ENCODE measurements around the gene KATNIP. TPM values are rescaled to one million over a fixed set of nuclear protein-coding genes. Genes with fewer than 3 reads are reported as not detected.

KATNIP gene
- polyA plus RNA-seq, 1 donor from 2014 or later: 7.1 TPM

- Mint-ChIP-seq H3K4me1 (no peaks in the 10 kb centered on the region), H3K27me3 (no peaks in the 10 kb centered on the region), H3K27ac (no peak overlapping the region), H3K36me3 (peaks cover 14% of the 10 kb centered on the region), H3K4me3 (no peak overlapping the region), H3K9me3 (no peaks in the 10 kb centered on the region)
Observed at GRCh38 chr16:27526180-27526579, 23.8 kb upstream of the KATNIP start.

GRCh38 chr16:27528294-27528693 lies 21.6 kb upstream of the KATNIP start:
- H3K4me3 Mint-ChIP-seq: no peak overlapping the region
- H3K9me3 Mint-ChIP-seq: no peaks in the 10 kb centered on the region
- H3K27ac Mint-ChIP-seq: no peak overlapping the region
- no peaks in the 10 kb centered on the region for H3K4me1 Mint-ChIP-seq
- H3K36me3 Mint-ChIP-seq: peaks cover 19% of the 10 kb centered on the region
- H3K27me3 Mint-ChIP-seq: no peaks in the 10 kb centered on the region

DNA sequence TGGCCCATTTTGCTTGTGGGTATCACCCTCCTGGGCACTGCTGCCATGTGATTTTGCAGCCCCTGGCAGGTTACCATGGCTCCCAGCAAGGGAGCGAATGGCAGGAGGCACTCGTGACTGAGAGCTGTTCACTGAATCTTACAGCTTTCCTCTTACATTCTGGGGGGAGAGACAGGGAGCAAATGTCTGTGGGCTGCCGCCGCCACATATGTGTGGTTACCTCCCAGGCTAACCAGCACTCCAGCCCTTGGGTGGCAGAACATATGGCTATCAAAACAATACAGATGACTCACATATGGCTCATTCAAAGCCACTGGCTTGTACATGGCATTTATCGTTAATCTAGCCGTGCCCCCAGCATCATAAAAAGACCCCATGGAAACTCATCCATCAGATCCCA lies 20.0 kb upstream of the KATNIP start:
- H3K9me3 Mint-ChIP-seq: no peaks in the 10 kb centered on the region
- H3K4me3 Mint-ChIP-seq: no peak overlapping the region
- H3K27me3 Mint-ChIP-seq: no peaks in the 10 kb centered on the region
- H3K27ac Mint-ChIP-seq: no peak overlapping the region
- no peaks in the 10 kb centered on the region for H3K4me1 Mint-ChIP-seq
- H3K36me3 Mint-ChIP-seq: peaks cover 19% of the 10 kb centered on the region

DNA sequence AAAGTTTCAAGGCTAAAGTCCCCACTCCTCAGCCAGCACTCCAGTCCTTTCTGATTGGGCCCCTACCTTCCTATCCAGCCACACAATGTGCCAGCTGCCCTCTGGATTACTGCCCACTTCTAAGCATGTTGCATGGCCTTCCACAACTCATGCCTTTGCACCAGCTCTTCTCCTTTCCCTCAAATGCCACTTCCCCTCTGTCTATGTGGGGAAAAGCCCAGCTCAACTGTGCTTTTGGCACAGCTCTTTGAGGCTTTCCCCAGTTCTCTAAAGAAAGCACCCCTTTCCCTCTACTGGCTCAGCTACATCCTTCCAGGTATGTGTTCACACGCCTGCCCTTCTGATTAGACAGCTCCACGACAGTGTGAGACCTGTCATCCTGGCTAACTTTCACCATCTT lies 18.8 kb upstream of the KATNIP start:
- Mint-ChIP-seq H3K4me3 (no peak overlapping the region), H3K36me3 (peaks cover 16% of the 10 kb centered on the region), H3K27ac (no peak overlapping the region), H3K9me3 (no peaks in the 10 kb centered on the region), H3K4me1 (no peaks in the 10 kb centered on the region), H3K27me3 (no peaks in the 10 kb centered on the region)

GRCh38 chr16:27531826-27532800 lies 17.8 kb upstream of the KATNIP start:
- H3K4me3 Mint-ChIP-seq: no peak overlapping the region

DNA sequence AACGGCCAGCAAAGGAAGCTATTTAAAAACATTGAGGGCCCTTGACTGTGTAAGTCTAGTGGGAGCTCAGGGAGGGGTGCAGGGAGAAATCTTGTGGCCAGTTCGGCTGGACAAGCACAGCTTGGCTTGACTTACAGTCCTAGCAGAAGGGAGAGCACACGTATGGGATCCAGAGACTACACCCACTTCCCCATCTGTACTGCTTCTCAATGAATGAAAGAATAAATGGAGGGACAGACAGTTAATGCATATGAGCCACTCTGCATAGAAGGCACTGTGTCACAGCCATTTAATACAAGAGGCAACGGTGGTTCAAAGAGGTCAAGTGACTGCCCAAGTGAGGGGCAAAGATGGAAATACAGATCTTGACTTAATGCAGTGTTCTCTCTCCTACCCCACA lies 15.7 kb upstream of the KATNIP start:
- Mint-ChIP-seq H3K4me1 (no peaks in the 10 kb centered on the region), H3K27ac (peak overlapping the region in 1 of 3 donors; percentile 18), H3K9me3 (no peaks in the 10 kb centered on the region), H3K27me3 (no peaks in the 10 kb centered on the region), H3K4me3 (no peak overlapping the region), H3K36me3 (peaks cover 21% of the 10 kb centered on the region)

More at GRCh38 chr16:27531826-27532800, 17.8 kb upstream of the KATNIP start:
- no peak overlapping the region for H3K27ac Mint-ChIP-seq
- no peaks in the 10 kb centered on the region for H3K27me3 Mint-ChIP-seq
- peaks cover 16% of the 10 kb centered on the region for H3K36me3 Mint-ChIP-seq
- H3K4me1 Mint-ChIP-seq: no peaks in the 10 kb centered on the region
- no peaks in the 10 kb centered on the region for H3K9me3 Mint-ChIP-seq

- Mint-ChIP-seq H3K36me3 (peaks cover 18% of the 10 kb centered on the region), H3K4me1 (peaks cover 0 to 1% (median 0%) of the 10 kb centered on the region in 3 donors), H3K4me3 (no peak overlapping the region), H3K9me3 (peaks cover 0 to 5% (median 4%) of the 10 kb centered on the region in 3 donors), H3K27ac (no peak overlapping the region), H3K27me3 (no peaks in the 10 kb centered on the region)
Observed at GRCh38 chr16:27538528-27538927, 11.4 kb upstream of the KATNIP start.

- H3K9me3 Mint-ChIP-seq: peaks cover 0 to 5% (median 4%) of the 10 kb centered on the region in 3 donors
- H3K27ac Mint-ChIP-seq: no peak overlapping the region
- H3K36me3 Mint-ChIP-seq: peaks cover 18% of the 10 kb centered on the region
- no peaks in the 10 kb centered on the region for H3K27me3 Mint-ChIP-seq
- H3K4me3 Mint-ChIP-seq: no peak overlapping the region
- H3K4me1 Mint-ChIP-seq: peaks cover 0 to 1% (median 0%) of the 10 kb centered on the region in 3 donors
Observed at GRCh38 chr16:27539120-27539519, 10.8 kb upstream of the KATNIP start.

GRCh38 chr16:27539636-27540035 lies 10.3 kb upstream of the KATNIP start:
- Mint-ChIP-seq H3K27ac (peak overlapping the region in 1 of 3 donors; percentile 78), H3K9me3 (peaks cover 0 to 5% (median 4%) of the 10 kb centered on the region in 3 donors), H3K27me3 (no peaks in the 10 kb centered on the region), H3K4me3 (no peak overlapping the region), H3K4me1 (peaks cover 0 to 1% (median 0%) of the 10 kb centered on the region in 3 donors), H3K36me3 (peaks cover 21% of the 10 kb centered on the region)

DNA sequence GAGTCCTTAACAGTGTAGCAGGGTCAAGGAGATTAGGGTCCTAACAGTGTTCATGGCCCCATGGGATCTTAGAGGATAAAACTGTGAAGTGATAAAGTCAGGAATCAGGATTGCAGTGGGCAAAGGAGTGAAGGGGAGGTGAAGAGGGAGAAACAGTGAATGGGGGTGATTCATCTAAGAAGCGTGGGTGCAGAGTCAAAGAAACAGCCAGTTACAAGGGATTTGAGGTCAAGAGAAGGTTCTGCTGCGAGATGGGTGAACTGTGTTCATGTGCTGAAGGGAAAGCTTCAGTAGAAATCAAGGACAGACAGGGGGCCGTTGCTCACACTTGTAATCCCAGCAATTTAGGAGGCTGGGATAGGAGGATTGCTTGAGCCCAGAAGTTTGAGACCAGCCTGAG lies 6.1 kb upstream of the KATNIP start:
- H3K27ac Mint-ChIP-seq: no peak overlapping the region
- peaks cover 0 to 5% (median 4%) of the 10 kb centered on the region in 3 donors for H3K9me3 Mint-ChIP-seq
- peaks cover 0 to 14% (median 11%) of the 10 kb centered on the region in 3 donors for H3K4me1 Mint-ChIP-seq
- no peak overlapping the region for H3K4me3 Mint-ChIP-seq
- peaks cover 16% of the 10 kb centered on the region for H3K36me3 Mint-ChIP-seq
- H3K27me3 Mint-ChIP-seq: no peaks in the 10 kb centered on the region

- Mint-ChIP-seq H3K27me3 (no peaks in the 10 kb centered on the region), H3K4me3 (peak overlapping the region in 1 of 4 donors; percentile 12), H3K36me3 (peaks cover 16% of the 10 kb centered on the region), H3K4me1 (peaks cover 7 to 18% (median 15%) of the 10 kb centered on the region in 3 donors), H3K9me3 (peaks cover 0 to 5% (median 4%) of the 10 kb centered on the region in 3 donors), H3K27ac (peak overlapping the region in 1 of 3 donors; percentile 7)
Observed at GRCh38 chr16:27544671-27545070, 5.3 kb upstream of the KATNIP start.

- H3K4me1 Mint-ChIP-seq: peaks cover 22 to 26% (median 24%) of the 10 kb centered on the region in 3 donors
- peaks cover 4% of the 10 kb centered on the region for H3K36me3 Mint-ChIP-seq
- H3K27me3 Mint-ChIP-seq: no peaks in the 10 kb centered on the region
- H3K4me3 Mint-ChIP-seq: no peak overlapping the region
- peak overlapping the region in 1 of 3 donors; percentile 18 for H3K27ac Mint-ChIP-seq
- H3K9me3 Mint-ChIP-seq: no peaks in the 10 kb centered on the region
Observed at GRCh38 chr16:27547134-27547533, 2.8 kb upstream of the KATNIP start.

DNA sequence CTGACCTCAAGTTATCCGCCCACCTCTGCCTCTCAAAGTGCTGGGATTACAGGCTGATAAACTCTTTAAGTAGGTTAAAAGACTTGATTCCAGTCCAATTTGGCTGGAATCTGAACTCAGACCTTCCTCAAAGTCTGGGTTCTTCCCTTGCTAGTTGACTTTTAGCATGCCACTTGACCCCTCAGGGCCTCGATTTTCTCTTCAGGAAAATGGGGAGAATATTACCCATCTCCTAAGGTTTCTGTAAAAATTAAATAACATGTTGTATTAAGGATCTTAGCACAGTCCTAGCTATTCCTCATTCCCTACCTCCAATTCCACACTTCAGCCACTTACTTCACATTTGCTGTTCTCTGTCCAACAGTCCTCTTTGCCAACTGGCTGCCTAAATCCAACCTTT lies 2.1 kb upstream of the KATNIP start:
- Mint-ChIP-seq H3K4me3 (peak overlapping the region in 2 of 4 donors; percentile 5 to 32), H3K4me1 (peaks cover 22 to 26% (median 24%) of the 10 kb centered on the region in 3 donors), H3K36me3 (peaks cover 4% of the 10 kb centered on the region), H3K27ac (no peak overlapping the region), H3K9me3 (no peaks in the 10 kb centered on the region), H3K27me3 (no peaks in the 10 kb centered on the region)

DNA sequence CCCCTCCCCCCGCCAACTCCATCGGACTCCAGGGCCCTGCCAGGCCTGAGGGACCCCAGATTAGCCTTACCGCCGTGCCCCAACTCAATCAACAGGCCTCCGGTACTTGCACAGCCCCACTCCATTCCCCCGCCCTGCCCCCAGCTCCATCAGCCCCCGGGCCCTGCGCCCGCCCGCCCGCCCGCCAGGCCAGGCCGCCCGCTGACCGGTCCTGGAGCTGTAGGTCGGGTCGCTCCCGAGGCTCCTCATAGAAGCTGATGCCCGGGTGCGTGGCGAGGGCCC lies 539 bp upstream of the KATNIP start:
- Mint-ChIP-seq H3K27me3 (no peaks in the 10 kb centered on the region), H3K4me1 (peaks cover 22 to 26% (median 24%) of the 10 kb centered on the region in 3 donors), H3K36me3 (peaks cover 4% of the 10 kb centered on the region), H3K4me3 (peak overlapping the region; percentile 93 to 100 (median 98)), H3K27ac (peak overlapping the region; percentile 94 to 100 (median 98)), H3K9me3 (no peaks in the 10 kb centered on the region)

GRCh38 chr16:27550582-27550920 lies 607 bp downstream of the KATNIP start:
- Mint-ChIP-seq H3K27me3 (no peaks in the 10 kb centered on the region), H3K4me3 (peak overlapping the region; percentile 93 to 100 (median 98)), H3K9me3 (no peaks in the 10 kb centered on the region), H3K27ac (peak overlapping the region; percentile 94 to 100 (median 98)), H3K36me3 (peaks cover 1% of the 10 kb centered on the region), H3K4me1 (peaks cover 22 to 26% (median 24%) of the 10 kb centered on the region in 3 donors)

- peaks cover 22 to 25% (median 22%) of the 10 kb centered on the region in 3 donors for H3K4me1 Mint-ChIP-seq
- no peaks in the 10 kb centered on the region for H3K9me3 Mint-ChIP-seq
- H3K4me3 Mint-ChIP-seq: peak overlapping the region in 3 of 4 donors; percentile 93 to 99 (median 97)
- H3K27me3 Mint-ChIP-seq: no peaks in the 10 kb centered on the region
- peak overlapping the region; percentile 41 to 98 (median 94) for H3K27ac Mint-ChIP-seq
- H3K36me3 Mint-ChIP-seq: peaks cover 1% of the 10 kb centered on the region
Observed at GRCh38 chr16:27551036-27551435, 1.1 kb downstream of the KATNIP start.

Measured in IgD-negative memory B cell (primary cell).